Measurements from ENCODE around the gene OR2A25. TPM values are rescaled to one million over a fixed set of nuclear protein-coding genes. Genes with fewer than 3 reads are reported as not detected.

OR2A25 gene
- total and polyA plus RNA-seq, 8 donors = 0.12 TPM; not detected in 7

DNA sequence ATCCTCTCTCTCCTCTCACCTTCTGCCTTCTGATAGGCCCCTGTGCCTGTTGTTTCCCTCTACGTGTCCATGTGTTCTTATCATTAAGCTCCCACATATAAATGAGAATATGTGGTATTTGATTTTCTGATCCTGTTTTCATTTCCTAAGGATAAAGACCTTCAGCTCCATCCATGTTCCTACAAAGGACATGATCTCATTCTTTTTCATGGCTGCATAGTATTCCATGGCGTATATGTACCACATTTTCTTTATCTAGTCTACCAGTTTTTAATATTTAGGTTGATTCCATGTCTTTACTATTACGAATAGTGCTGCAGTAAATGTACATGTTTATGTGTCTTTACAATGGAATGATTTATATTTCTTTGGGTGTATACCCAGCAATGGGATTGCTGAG is 21.1 kb downstream of the OR2A25 start:
- H3K27ac ChIP-seq = no peak overlapping the region
- no peaks in the 10 kb centered on the region for H3K4me1 ChIP-seq
- no peak for FAIRE-seq
- no peak for DNase-seq
- TF ChIP-seq, protein P1, sequence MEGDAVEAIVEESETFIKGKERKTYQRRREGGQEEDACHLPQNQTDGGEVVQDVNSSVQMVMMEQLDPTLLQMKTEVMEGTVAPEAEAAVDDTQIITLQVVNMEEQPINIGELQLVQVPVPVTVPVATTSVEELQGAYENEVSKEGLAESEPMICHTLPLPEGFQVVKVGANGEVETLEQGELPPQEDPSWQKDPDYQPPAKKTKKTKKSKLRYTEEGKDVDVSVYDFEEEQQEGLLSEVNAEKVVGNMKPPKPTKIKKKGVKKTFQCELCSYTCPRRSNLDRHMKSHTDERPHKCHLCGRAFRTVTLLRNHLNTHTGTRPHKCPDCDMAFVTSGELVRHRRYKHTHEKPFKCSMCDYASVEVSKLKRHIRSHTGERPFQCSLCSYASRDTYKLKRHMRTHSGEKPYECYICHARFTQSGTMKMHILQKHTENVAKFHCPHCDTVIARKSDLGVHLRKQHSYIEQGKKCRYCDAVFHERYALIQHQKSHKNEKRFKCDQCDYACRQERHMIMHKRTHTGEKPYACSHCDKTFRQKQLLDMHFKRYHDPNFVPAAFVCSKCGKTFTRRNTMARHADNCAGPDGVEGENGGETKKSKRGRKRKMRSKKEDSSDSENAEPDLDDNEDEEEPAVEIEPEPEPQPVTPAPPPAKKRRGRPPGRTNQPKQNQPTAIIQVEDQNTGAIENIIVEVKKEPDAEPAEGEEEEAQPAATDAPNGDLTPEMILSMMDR (IDR thresholded peaks at IDR 0.05) = no peak
- WGBS, 2 donors = 80 to 81% methylated on average over 3 of the region's 3 CpGs
- no peaks in the 10 kb centered on the region for H3K36me3 ChIP-seq
- no peak for ATAC-seq
- H3K4me3 ChIP-seq = no peak overlapping the region
- H3K9me3 ChIP-seq = no peaks in the 10 kb centered on the region
- intact Hi-C loops (cut with DNase I) = no loop called here
- no peaks in the 10 kb centered on the region for H3K27me3 ChIP-seq

DNA sequence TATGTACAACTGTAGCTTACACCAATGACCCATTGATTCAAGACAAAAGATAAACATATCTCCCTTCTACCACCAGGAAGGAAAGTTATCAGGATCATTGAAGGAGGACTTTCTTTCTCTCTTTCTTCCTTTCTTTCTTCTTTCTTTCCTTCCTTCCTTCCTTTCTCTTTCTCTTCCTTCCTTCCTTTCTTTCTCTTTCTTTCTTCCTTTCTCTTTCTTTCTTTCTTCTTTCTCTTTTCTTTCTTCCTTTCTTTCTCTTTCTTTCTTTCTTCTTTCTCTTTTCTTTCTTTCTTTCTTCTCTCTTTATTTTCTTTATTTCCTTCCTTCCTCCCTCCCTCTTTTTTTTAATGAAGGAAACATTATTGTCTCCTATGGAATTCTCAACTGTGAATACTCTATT is 29.2 kb downstream of the OR2A25 start:
- ATAC-seq = no peak
- Histone ChIP-seq H3K4me1 (no peaks in the 10 kb centered on the region), H3K4me3 (no peak overlapping the region), H3K27ac (no peak overlapping the region), H3K36me3 (no peaks in the 10 kb centered on the region), H3K9me3 (no peaks in the 10 kb centered on the region), H3K27me3 (no peaks in the 10 kb centered on the region)
- FAIRE-seq = no peak
- TF ChIP-seq, protein P1 (IDR thresholded peaks at IDR 0.05) = no peak
- no peak for DNase-seq
- intact Hi-C loops (cut with DNase I) = no loop called here

DNA sequence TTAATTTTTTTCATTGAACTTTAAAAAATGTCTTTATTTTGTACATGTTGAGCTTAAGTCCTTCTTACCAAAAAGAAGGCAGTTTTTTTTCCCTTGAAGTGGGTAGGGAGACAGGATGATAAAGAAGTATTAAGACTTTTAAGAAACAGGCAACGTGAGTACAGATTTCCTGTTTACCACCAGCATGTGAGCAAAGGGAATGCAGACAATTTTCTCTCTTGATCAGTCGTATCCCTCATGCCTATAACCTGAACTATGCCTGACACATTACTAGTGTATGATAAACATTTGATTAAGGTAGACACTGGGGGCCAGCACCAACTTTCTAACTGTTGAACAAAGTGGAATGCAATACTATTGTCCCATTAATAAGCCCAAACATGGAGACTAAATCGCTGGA is 31.0 kb downstream of the OR2A25 start:
- 55 to 68% methylated on average over 3 of the region's 3 CpGs for WGBS, 2 donors
- intact Hi-C loops (cut with DNase I) = no loop called here
- no peak for FAIRE-seq

GRCh38 chr7:144102041-144102440 is 32.4 kb downstream of the OR2A25 start:
- Histone ChIP-seq H3K9me3 (no peaks in the 10 kb centered on the region), H3K4me1 (no peaks in the 10 kb centered on the region), H3K4me3 (no peak overlapping the region), H3K36me3 (no peaks in the 10 kb centered on the region), H3K27ac (no peak overlapping the region), H3K27me3 (no peaks in the 10 kb centered on the region)
- ATAC-seq = no peak
- no peak for DNase-seq
- intact Hi-C loops (cut with DNase I) = no loop called here
- TF ChIP-seq, protein P1 (IDR thresholded peaks at IDR 0.05) = no peak
- no peak for FAIRE-seq

More for the DNA sequence above, 31.0 kb downstream of the OR2A25 start:
- Histone ChIP-seq H3K9me3 (no peaks in the 10 kb centered on the region), H3K4me1 (no peaks in the 10 kb centered on the region), H3K27me3 (no peaks in the 10 kb centered on the region), H3K4me3 (no peak overlapping the region), H3K36me3 (no peaks in the 10 kb centered on the region), H3K27ac (no peak overlapping the region)
- DNase-seq = no peak
- TF ChIP-seq, protein P1 (IDR thresholded peaks at IDR 0.05) = no peak
- ATAC-seq = no peak

- no peaks in the 10 kb centered on the region for H3K27me3 ChIP-seq
- H3K27ac ChIP-seq = no peak overlapping the region
- no peaks in the 10 kb centered on the region for H3K4me1 ChIP-seq
- intact Hi-C loops (cut with DNase I) = no loop called here
- TF ChIP-seq, protein P1 (IDR thresholded peaks at IDR 0.05) = no peak
- no peaks in the 10 kb centered on the region for H3K9me3 ChIP-seq
- ATAC-seq (no peak), FAIRE-seq (no peak), DNase-seq (no peak)
- H3K4me3 ChIP-seq = no peak overlapping the region
- H3K36me3 ChIP-seq = no peaks in the 10 kb centered on the region
Observed at GRCh38 chr7:144105211-144105610, 35.6 kb downstream of the OR2A25 start.
